ENCODE results near the gene CACNG7.
"Not testable (repeated sequence)": the region's sequence is repeated elsewhere in the genome, so short reads cannot be mapped to it uniquely, and the experiment has no call there.

Gene CACNG7, protein sequence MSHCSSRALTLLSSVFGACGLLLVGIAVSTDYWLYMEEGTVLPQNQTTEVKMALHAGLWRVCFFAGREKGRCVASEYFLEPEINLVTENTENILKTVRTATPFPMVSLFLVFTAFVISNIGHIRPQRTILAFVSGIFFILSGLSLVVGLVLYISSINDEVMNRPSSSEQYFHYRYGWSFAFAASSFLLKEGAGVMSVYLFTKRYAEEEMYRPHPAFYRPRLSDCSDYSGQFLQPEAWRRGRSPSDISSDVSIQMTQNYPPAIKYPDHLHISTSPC

DNA sequence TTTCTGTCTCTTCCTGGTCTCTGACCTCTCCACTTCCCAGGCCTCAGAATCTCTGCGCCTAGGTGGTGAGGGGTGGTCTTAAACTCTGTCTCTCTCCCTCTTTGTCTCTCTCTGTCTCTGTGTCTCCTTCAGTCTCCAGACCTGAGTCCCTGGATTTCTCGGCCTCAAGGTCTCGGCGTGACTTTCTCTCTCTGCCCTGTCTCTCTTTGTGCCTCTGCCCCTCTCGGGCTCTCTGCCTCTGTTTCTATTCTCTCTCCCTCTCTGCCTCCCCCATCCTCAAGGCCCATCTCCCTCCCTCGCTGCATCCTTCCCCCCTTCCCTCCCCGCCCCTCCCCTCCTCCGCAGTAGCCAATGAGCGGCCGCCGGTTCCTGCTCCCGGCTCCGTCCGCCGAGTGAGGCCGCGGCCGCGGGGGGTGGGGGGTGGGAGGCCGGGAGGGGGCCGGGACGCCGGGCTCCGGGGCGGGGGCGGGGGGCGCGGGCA, at the start of gene CACNG7:
Gene CACNG7 (plus strand): TSS at position 344 of the 481 bp plus-strand sequence. CDS start 3,554 bp downstream, outside the sequence.
- no peak for FAIRE-seq

GRCh38 chr19:53864308-53864836, 44.7 kb upstream of the CACNG7 start:
- FAIRE-seq = no peak

DNA sequence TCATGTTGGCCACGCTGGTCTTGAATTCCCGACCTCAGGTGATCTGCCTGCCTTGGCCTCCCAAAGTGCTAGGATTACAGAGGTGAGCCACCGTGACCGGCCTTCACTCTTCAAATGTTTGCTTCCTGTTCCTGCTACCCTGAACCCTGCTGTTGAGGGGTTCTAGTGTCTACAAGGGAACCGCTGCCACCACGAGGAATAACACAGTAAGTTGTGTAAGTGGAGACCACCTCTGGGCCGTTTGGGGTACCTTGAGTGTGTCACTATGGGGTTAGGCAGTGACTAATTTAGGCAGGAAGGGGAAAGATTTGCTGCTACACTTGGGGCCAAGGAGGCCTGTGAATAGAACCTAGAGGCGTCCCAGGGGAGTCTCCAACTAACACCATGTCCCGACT, 43.6 kb upstream of the CACNG7 start:
- no peak for FAIRE-seq

GRCh38 chr19:53865918-53866864, 42.9 kb upstream of the CACNG7 start:
- FAIRE-seq = no peak

GRCh38 chr19:53866865-53867224, 42.2 kb upstream of the CACNG7 start:
- FAIRE-seq = no peak

DNA sequence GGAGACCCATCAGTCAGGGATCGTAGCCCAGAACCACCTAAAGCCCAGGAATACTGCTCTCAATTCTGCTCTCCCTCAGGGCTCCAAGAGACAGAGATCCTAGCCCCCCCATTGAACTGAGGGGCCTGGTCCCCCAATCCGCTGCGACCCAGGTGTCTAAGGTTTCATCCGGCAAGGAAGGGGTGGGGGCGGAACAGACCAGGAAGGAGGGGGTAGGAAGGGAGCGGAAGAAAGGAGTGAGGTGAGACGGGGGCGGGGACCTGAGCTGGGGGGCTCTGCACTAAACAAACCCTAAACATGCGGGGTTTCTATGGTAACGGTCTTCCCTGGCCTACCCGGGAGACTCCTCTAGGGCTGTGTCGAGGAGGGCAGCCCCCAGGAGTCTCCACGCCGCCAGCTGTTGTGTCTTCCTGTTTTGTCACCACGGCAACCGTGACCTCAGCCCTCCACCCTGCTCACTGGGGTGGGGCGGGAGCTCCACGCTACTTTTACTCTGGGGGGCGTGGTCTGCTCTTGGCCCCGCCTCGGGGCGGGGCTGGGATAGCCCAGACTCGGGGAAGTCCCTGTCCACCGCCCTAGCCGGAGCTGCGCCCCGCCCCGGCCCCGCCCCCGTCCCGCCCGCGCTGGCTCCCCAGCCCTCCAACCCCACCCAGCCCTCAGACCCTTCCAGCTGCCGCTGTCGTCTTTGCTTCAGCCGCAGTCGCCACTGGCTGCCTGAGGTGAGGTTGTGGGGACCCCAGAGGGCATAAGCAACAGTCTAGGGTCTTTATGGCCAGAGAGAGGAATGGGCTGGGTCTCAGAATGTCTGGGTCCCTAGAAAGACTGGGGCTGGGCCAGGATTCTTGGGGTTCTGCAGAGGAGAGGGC, 41.6 kb upstream of the CACNG7 start, which contains the start of gene MYADM:
Gene MYADM (plus strand): TSS at position 659 of the 866 bp plus-strand sequence. CDS start 5,647 bp downstream, outside the sequence.
- peak; percentile 74 for FAIRE-seq

DNA sequence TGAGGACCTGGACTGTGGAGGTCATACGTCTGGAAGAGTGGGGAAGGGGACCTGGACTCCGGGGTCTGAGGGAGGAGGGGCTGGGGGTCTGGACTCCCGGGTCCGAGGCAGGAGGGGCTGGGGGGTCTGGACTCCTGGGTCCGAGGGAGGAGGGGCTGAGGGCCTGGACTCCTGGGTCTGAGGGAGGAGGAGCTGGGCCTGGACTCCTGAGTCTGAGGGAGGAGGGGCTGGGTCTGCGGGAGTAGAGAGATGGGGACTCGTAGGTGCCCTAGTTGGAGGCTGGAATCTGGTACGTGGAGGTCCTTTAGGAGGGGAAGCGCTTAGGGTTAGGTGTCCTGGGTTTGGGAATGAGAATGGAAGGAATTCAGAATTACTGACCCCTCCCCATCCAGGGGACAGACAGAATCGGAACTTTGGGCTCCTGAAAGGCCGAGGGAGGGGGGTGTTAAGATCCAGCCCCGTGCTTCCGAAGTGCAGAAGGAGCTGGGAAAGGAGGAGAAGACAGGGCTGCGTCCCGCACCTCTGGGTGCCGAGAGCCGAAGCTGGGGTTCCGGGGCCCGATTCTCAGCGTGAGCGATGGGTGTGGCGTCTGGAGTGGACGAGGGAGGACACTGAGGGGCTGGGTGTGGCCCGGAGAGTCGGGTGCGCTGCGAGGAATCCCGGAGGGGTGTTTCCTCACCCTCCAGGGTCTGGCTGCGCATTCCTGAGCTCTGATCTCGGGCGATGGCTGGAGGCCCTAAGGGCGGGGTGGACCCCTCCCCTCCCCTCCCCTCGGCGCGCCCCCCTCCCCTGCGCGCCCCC, 40.8 kb upstream of the CACNG7 start:
- no peak for FAIRE-seq

DNA sequence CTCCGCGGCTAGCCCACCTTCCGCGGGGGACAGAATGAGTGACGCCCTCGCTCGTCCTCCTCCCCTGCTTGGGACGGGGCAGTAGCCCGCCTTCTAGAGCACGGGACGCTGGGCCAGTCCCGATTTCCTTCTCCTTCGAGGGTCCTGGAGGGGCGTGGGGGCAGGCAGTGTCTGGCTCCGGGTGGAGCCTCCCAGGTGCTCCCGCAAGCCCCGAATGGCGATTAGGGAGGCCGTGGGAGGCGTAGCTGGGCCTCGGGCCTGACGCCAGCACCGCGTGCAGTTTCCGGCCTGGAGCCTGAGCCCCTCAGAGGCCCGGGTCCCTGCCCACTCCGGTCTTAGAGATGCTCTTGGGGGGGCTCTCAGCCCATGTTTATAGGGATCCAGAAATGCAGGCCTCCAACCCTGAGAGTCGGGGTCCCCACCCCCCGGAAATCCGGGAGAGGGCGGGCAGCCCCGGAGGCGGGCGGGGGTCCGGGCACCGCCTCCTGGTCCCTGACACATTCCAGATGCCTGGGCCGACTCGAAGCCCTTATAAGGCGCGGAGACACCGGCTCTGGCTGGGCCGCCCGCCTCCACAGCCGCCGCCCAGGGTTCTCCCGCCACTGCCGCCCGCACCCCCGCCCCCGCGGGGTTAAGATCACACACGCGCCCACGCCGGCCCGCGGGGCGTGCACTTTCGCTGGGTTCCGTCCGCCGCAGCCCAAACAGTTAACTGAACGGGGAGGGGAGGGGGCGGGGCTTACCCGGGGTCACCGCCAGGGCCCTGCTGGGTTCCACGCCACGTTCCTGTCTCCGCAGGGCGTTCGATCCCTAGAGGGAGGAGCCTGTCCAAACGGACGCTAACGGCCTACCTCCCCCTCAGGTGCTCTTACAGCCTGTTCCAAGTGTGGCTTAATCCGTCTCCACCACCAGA, 39.9 kb upstream of the CACNG7 start:
- FAIRE-seq = no peak

GRCh38 chr19:53869805-53870484, 39.1 kb upstream of the CACNG7 start:
- FAIRE-seq = not testable (repeated sequence)

GRCh38 chr19:53870485-53870844, 38.6 kb upstream of the CACNG7 start:
- FAIRE-seq = no peak

- no peak for FAIRE-seq
These were observed 37.6 kb upstream of the CACNG7 start for GRCh38 chr19:53871454-53871853.

DNA sequence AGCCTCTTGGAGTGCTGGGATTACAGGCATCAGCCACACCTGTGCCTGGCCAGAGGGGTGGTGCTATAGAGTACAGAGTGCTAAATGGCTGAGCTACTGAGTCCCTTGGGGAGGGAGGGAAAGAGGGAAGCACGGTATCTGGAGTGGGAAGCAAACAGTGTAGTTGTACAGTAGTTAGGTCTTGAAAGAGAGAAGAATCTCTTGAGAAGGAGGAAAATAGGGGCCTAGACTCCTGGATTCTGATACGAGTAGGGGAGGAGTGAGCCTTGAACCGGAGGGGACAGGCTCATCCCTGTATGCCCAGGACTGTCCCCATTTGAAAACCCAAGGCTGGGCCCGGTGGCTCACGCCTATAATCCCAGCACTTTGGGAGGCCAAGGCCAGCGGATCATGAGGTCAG, 36.3 kb upstream of the CACNG7 start:
- no peak for FAIRE-seq

DNA sequence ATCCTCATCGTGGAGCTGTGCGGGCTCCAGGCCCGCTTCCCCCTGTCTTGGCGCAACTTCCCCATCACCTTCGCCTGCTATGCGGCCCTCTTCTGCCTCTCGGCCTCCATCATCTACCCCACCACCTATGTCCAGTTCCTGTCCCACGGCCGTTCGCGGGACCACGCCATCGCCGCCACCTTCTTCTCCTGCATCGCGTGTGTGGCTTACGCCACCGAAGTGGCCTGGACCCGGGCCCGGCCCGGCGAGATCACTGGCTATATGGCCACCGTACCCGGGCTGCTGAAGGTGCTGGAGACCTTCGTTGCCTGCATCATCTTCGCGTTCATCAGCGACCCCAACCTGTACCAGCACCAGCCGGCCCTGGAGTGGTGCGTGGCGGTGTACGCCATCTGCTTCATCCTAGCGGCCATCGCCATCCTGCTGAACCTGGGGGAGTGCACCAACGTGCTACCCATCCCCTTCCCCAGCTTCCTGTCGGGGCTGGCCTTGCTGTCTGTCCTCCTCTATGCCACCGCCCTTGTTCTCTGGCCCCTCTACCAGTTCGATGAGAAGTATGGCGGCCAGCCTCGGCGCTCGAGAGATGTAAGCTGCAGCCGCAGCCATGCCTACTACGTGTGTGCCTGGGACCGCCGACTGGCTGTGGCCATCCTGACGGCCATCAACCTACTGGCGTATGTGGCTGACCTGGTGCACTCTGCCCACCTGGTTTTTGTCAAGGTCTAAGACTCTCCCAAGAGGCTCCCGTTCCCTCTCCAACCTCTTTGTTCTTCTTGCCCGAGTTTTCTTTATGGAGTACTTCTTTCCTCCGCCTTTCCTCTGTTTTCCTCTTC, 35.1 kb upstream of the CACNG7 start:
- no peak for FAIRE-seq

GRCh38 chr19:53874606-53874990, 34.5 kb upstream of the CACNG7 start:
- FAIRE-seq = no peak

- FAIRE-seq = no peak
These were observed 33.3 kb upstream of the CACNG7 start for GRCh38 chr19:53875602-53876325.

GRCh38 chr19:53876651-53877224, 32.3 kb upstream of the CACNG7 start:
- no peak for FAIRE-seq

- FAIRE-seq = no peak
These were observed 31.7 kb upstream of the CACNG7 start for GRCh38 chr19:53877361-53877766.

- FAIRE-seq = no peak
These were observed 30.3 kb upstream of the CACNG7 start for GRCh38 chr19:53878776-53879139.
